SK-N-SH (cell line): ENCODE results near the gene PIK3R1. TPM values are rescaled to one million over a fixed set of nuclear protein-coding genes. Genes with fewer than 3 reads are reported as not detected.

Source experiments
- CTCF ChIA-PET: fragments of 300-600, 350-600 bp; formaldehyde crosslinking; extraction: SDS; loops from one replicate; lab custom pipeline; 2021; lab: Yijun Ruan, JAX
- POLR2A ChIA-PET: fragments of 350-600 bp; sonication (Branson Sonifier 250); formaldehyde crosslinking; extraction: SDS; loops from one replicate; lab custom pipeline; 2020; ENCODE audit warnings: antibody characterized with exemption, inconsistent platforms; lab: Yijun Ruan, JAX
- DNase-seq: peaks from one replicate; pipeline ENCODE4 v3.0.0; 2012
- H2AFZ ChIP-seq: fragments of 200-600 bp; sonication (generic); 2 replicates; pipeline ENCODE4 v1.8.1; 2016; ENCODE audit warnings: antibody characterized with exemption, mild to moderate bottlenecking, low read depth
- H3F3A ChIP-seq: fragments of 200-600 bp; sonication (generic); replicated peaks from 2 replicates; pipeline ENCODE3; 2016; ENCODE audit warnings: antibody characterized with exemption, mild to moderate bottlenecking; ENCODE audit not compliant: insufficient read depth
- H3K27ac ChIP-seq, 2 experiments: fragments of 200-500 bp in 1 of 2; fragments of 200-600 bp in 1 of 2; sonication (Bioruptor generic) in 1 of 2; sonication (generic), shearing (Covaris generic) in 1 of 2; 2 replicates each; pipeline versions ENCODE4 v1.5.1 to v1.6.1; 2014 to 2016; ENCODE audit warnings: low read depth in 2 of 2, inconsistent platforms in 1 of 2, low read length in 1 of 2, mild to moderate bottlenecking in 1 of 2, mixed read lengths in 1 of 2
- H3K27me3 ChIP-seq: fragments of 200-600 bp; sonication (generic), shearing (Covaris generic); 2 replicates; pipeline ENCODE4 v1.6.1; 2016; ENCODE audit warnings: mixed run types; ENCODE audit not compliant: insufficient read depth
- H3K36me3 ChIP-seq, 2 experiments: fragments of 200-500 bp in 1 of 2; fragments of 200-600 bp in 1 of 2; sonication (Bioruptor generic) in 1 of 2; sonication (generic) in 1 of 2; replicated peaks in 1 of 2; 2 replicates each; pipeline versions ENCODE3 to v1.5.1; 2014 to 2016; ENCODE audit warnings: low read length in 1 of 2, mild to moderate bottlenecking in 1 of 2; ENCODE audit not compliant: insufficient read depth in 2 of 2, control insufficient read depth in 1 of 2
- H3K4me1 ChIP-seq, 2 experiments: fragments of 200-500 bp in 1 of 2; fragments of 200-600 bp in 1 of 2; sonication (Bioruptor generic) in 1 of 2; sonication (generic), shearing (Covaris generic) in 1 of 2; 2 replicates each; pipeline versions ENCODE4 v1.5.1 to v1.6.1; 2014 to 2016; ENCODE audit warnings: low read depth in 1 of 2, low read length in 1 of 2, mixed run types in 1 of 2; ENCODE audit not compliant: insufficient read depth in 2 of 2, control insufficient read depth in 1 of 2
- H3K4me2 ChIP-seq: fragments of 200-600 bp; sonication (generic), shearing (Covaris generic); 2 replicates; pipeline ENCODE4 v1.6.1; 2017; ENCODE audit warnings: mixed run types
- H3K4me3 ChIP-seq, 2 experiments: fragments of 200-500 bp in 1 of 2; fragments of 200-600 bp in 1 of 2; sonication (Bioruptor generic) in 1 of 2; sonication (generic), shearing (Covaris generic) in 1 of 2; 2 replicates each; pipeline versions ENCODE4 v1.5.1 to v1.8.1; 2014 to 2016; ENCODE audit warnings: low read depth in 2 of 2, inconsistent platforms in 1 of 2, low read length in 1 of 2, mild to moderate bottlenecking in 1 of 2, mixed read lengths in 1 of 2, moderate library complexity in 1 of 2
- H3K79me2 ChIP-seq: fragments of 200-600 bp; sonication (generic); 2 replicates; pipeline ENCODE4 v1.8.1; 2017; ENCODE audit warnings: mild to moderate bottlenecking; ENCODE audit not compliant: insufficient read depth
- H3K9ac ChIP-seq: fragments of 200-600 bp; sonication (generic); 2 replicates; pipeline ENCODE4 v1.6.1; 2017; ENCODE audit warnings: mixed run types
- H3K9me2 ChIP-seq: fragments of 200-600 bp; sonication (generic); 2 replicates; pipeline ENCODE4 v1.6.1; 2017; ENCODE audit warnings: mixed run types
- H3K9me3 ChIP-seq: fragments of 200-600 bp; sonication (generic); 2 replicates; pipeline ENCODE4 v1.6.1; 2017; ENCODE audit warnings: mixed run types, mild to moderate bottlenecking, moderate library complexity
- H4K20me1 ChIP-seq: fragments of 200-600 bp; sonication (generic); 2 replicates; pipeline ENCODE4 v1.6.1; 2017; ENCODE audit warnings: mild to moderate bottlenecking, mixed run types; ENCODE audit not compliant: insufficient read depth
- CTCF ChIP-seq: fragments of 200-600 bp; sonication (generic); IDR thresholded peaks from 2 replicates; pipeline ENCODE4 v1.6.1; 2017; ENCODE audit warnings: antibody characterized with exemption, mild to moderate bottlenecking, moderate library complexity
- GABPA ChIP-seq: IDR thresholded peaks from 2 replicates; pipeline ENCODE4 v1.4.0; 2012; ENCODE audit warnings: low read depth, mild to moderate bottlenecking
- MXI1 ChIP-seq: IDR thresholded peaks from 2 replicates; pipeline ENCODE4 v1.6.1; 2012; ENCODE audit warnings: mild to moderate bottlenecking, low read depth, low read length, improper control_type of control experiment
- NFIC ChIP-seq: IDR thresholded peaks from 2 replicates; pipeline ENCODE4 v1.4.0; 2012; ENCODE audit warnings: borderline replicate concordance
- RAD21 ChIP-seq: IDR thresholded peaks from 2 replicates; pipeline ENCODE4 v1.6.1; 2012; ENCODE audit warnings: mild to moderate bottlenecking, low read length
- RCOR1 ChIP-seq: fragments of 150-350 bp; IDR thresholded peaks from 2 replicates; pipeline ENCODE4 v1.6.1; 2017; ENCODE audit warnings: antibody characterized with exemption, low read length
- TCF12 ChIP-seq: IDR thresholded peaks from 2 replicates; pipeline ENCODE4 v1.4.0; 2012
- TEAD4 ChIP-seq: IDR thresholded peaks from 2 replicates; pipeline ENCODE4 v1.4.0; 2012; ENCODE audit warnings: mild to moderate bottlenecking, borderline replicate concordance; ENCODE audit not compliant: insufficient read depth
- ZBTB33 ChIP-seq: IDR thresholded peaks from 2 replicates; pipeline ENCODE4 v1.4.0; 2012; ENCODE audit warnings: low read depth, borderline replicate concordance
- WGBS: methylation state at CpG from one replicate; pipeline ENCODE4 v1.1.6; 2017; ENCODE audit warnings: low lambda C conversion rate; 5-methylcytosine and 5-hydroxymethylcytosine counted together
- polyA plus RNA-seq, 3 experiments: library from polyadenylated mRNA; depleted of rRNA; stranded (reverse); fragments of >200 nt; gene quantifications; 2 replicates each; pipeline ENCODE4 v1.2.3, GENCODE V29; 2012

Gene PIK3R1
- polyA plus RNA-seq, 1 of the 3 experiments (the other 2 are of a cell fraction), result 2.0 TPM

GRCh38 chr5:68329554-68330255 lies 114.1 kb downstream of the PIK3R1 start (continued):
- TF ChIP-seq CTCF (no peak), MXI1 (no peak), TCF12 (no peak), GABPA (no peak), TEAD4 (no peak), RAD21 (no peak), RCOR1 (no peak)

- peak; percentile 7 for DNase-seq
- H3K4me1 ChIP-seq, result peaks cover 5% of the 10 kb centered on the region in 2 experiments; a peak in 1 of 4 replicates
- 63% methylated on average over 1 of the region's 1 CpG for whole genome bisulfite sequencing
Measured at GRCh38 chr5:68330574-68330973, 115.0 kb downstream of the PIK3R1 start.

More at GRCh38 chr5:68330574-68330973, 115.0 kb downstream of the PIK3R1 start:
- CTCF ChIA-PET, result no interaction called here
- H3K9ac ChIP-seq, result no peak overlapping the region
- no peak overlapping the region for H3K4me3 ChIP-seq
- H3K36me3 ChIP-seq, result no peaks in the 10 kb centered on the region
- H4K20me1 ChIP-seq, result no peaks in the 10 kb centered on the region
- no peak overlapping the region for H3K4me2 ChIP-seq
- no peak overlapping the region for H2AFZ ChIP-seq
- H3K9me2 ChIP-seq, result no peaks in the 10 kb centered on the region
- H3K27me3 ChIP-seq, result no peaks in the 10 kb centered on the region
- no peaks in the 10 kb centered on the region for H3K9me3 ChIP-seq
- H3F3A ChIP-seq, result peaks cover 27% of the 10 kb centered on the region
- TF ChIP-seq ZBTB33 (no peak), NFIC (peak; percentile 33)
- POLR2A ChIA-PET, result no interaction called here
- no peaks in the 10 kb centered on the region for H3K79me2 ChIP-seq
- 0 out of 4 replicates have a peak overlapping the region, but pooled peaks of 1 of the 2 experiments have one; percentile 5 for H3K27ac ChIP-seq
